KMS-11 (cell line): ENCODE data around the gene NFIL3.
A peak's percentile ranks its signal among the peaks of the same experiment; 100 is the strongest.
"Not testable (repeated sequence)": the region's sequence is repeated elsewhere in the genome, so short reads cannot be mapped to it uniquely, and the experiment has no call there.

Experiments used
- H2AFZ ChIP-seq: fragments of 200-600 bp; sonication (generic); 2 replicates; pipeline ENCODE4 v1.6.1; 2016; ENCODE audit warnings: antibody characterized with exemption, mixed run types, low read depth
- H3K27ac ChIP-seq: fragments of 200-600 bp; sonication (generic); 2 replicates; pipeline ENCODE4 v1.6.1; 2016; ENCODE audit warnings: mild to moderate bottlenecking, mixed run types
- H3K27me3 ChIP-seq: fragments of 200-600 bp; sonication (generic); 2 replicates; pipeline ENCODE4 v1.6.1; 2017; ENCODE audit warnings: mild to moderate bottlenecking, low read depth, mixed run types, moderate library complexity; ENCODE audit not compliant: insufficient read depth
- H3K36me3 ChIP-seq: fragments of 200-600 bp; sonication (generic); 2 replicates; pipeline ENCODE4 v1.6.1; 2017; ENCODE audit warnings: mild to moderate bottlenecking, mixed run types; ENCODE audit not compliant: insufficient read depth
- H3K4me1 ChIP-seq: fragments of 200-600 bp; sonication (generic); 2 replicates; pipeline ENCODE4 v1.6.1; 2016; ENCODE audit warnings: mild to moderate bottlenecking, low read depth, mixed run types; ENCODE audit not compliant: poor library complexity, severe bottlenecking
- H3K4me2 ChIP-seq: fragments of 200-600 bp; sonication (generic); 2 replicates; pipeline ENCODE4 v1.7.0; 2016; ENCODE audit warnings: mild to moderate bottlenecking, mixed run types
- H3K4me3 ChIP-seq: fragments of 200-600 bp; sonication (generic); IDR thresholded peaks from 2 replicates; pipeline ENCODE4 v1.6.1; 2017; ENCODE audit warnings: low read depth, low read length, mixed read lengths; ENCODE audit not compliant: insufficient read depth
- H3K79me2 ChIP-seq: fragments of 200-600 bp; sonication (generic); 2 replicates; pipeline ENCODE4 v1.6.1; 2016; ENCODE audit warnings: low read depth, mixed run types; ENCODE audit not compliant: insufficient read depth
- H3K9ac ChIP-seq: fragments of 200-600 bp; sonication (generic); 2 replicates; pipeline ENCODE4 v1.6.1; 2016; ENCODE audit warnings: mild to moderate bottlenecking, mixed run types
- H4K20me1 ChIP-seq: fragments of 200-600 bp; sonication (generic); 2 replicates; pipeline ENCODE4 v1.6.1; 2016; ENCODE audit warnings: mild to moderate bottlenecking, mixed run types; ENCODE audit not compliant: insufficient read depth
- TF ChIP-seq, protein P1 (sequence below): fragments of 200-600 bp; sonication (generic); conservative IDR thresholded peaks from 2 replicates; pipeline ENCODE4 v1.6.1; 2017; ENCODE audit warnings: low read depth, mild to moderate bottlenecking, antibody characterized with exemption, low read length, moderate library complexity, mixed read lengths

Gene NFIL3

DNA sequence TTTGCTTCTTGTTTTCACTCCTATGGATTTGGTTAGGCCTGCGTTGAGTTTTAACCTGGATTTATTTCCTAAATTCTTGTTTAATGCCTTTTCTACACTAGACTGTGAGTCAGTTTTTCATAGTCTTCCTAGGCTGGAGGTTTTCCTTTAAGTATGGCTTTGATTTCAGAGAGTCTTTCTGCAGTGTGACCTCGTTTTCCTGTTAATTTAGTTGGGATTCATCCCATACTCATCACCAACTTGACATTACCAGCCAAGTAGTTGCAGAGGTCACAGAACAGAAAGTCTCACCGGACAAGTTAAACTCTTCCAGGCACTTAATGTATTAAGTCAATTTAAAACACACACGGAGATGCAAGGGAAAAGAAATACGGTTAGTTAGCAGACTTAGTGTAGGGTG is 32.2 kb downstream of the NFIL3 start:
- Histone ChIP-seq H3K4me2 (no peak overlapping the region), H3K36me3 (no peaks in the 10 kb centered on the region), H3K9ac (no peak overlapping the region), H3K4me1 (peaks cover 45% of the 10 kb centered on the region), H2AFZ (no peak overlapping the region), H3K4me3 (no peak overlapping the region), H4K20me1 (no peaks in the 10 kb centered on the region), H3K79me2 (no peaks in the 10 kb centered on the region), H3K27ac (no peak overlapping the region), H3K27me3 (no peaks in the 10 kb centered on the region)
- TF ChIP-seq, protein P1, sequence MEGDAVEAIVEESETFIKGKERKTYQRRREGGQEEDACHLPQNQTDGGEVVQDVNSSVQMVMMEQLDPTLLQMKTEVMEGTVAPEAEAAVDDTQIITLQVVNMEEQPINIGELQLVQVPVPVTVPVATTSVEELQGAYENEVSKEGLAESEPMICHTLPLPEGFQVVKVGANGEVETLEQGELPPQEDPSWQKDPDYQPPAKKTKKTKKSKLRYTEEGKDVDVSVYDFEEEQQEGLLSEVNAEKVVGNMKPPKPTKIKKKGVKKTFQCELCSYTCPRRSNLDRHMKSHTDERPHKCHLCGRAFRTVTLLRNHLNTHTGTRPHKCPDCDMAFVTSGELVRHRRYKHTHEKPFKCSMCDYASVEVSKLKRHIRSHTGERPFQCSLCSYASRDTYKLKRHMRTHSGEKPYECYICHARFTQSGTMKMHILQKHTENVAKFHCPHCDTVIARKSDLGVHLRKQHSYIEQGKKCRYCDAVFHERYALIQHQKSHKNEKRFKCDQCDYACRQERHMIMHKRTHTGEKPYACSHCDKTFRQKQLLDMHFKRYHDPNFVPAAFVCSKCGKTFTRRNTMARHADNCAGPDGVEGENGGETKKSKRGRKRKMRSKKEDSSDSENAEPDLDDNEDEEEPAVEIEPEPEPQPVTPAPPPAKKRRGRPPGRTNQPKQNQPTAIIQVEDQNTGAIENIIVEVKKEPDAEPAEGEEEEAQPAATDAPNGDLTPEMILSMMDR, result no peak

DNA sequence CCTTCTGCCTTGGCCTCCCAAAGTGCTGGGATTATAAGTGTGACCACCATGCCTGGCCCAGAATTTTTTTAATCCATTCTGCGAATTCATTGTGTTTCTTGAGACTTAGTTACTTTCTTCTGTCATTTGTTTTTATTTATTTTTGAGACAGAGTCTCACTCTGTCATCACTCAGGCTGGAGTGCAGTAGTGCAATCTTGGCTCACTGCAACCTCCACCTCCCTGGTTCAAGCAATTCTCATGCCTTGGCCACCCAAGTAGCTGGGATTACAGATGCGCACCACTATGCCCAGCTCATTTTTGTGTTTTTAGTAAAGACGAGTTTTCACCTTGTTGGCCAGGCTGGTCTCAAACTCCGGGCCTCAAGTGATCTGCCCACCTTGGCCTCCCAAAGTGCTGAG is 33.9 kb downstream of the NFIL3 start:
- not testable (repeated sequence) for H2AFZ ChIP-seq, H3K9ac ChIP-seq, H3K27ac ChIP-seq, H3K79me2 ChIP-seq, H3K27me3 ChIP-seq, H3K4me2 ChIP-seq, H3K36me3 ChIP-seq, H4K20me1 ChIP-seq, H3K4me3 ChIP-seq
- H3K4me1 ChIP-seq, result peaks cover 30% of the 10 kb centered on the region

DNA sequence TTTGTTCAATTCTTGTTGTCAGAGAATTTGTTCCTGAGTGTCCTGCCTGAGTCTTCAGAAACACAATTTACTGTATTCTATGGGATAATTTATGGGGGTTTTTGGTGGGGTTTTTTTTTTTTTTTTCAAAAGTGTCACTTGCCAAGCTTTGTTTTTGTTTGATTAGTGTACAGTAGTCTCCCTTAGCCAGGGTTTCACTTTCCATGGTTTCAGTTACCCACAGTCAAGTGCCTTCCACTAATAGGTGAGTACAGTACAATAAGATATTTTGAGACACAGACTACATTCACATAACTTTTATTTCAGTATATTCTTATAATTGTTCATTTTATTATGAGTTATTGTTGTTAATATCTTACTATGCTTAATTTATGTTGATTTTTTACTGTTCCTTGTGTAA is 36.9 kb downstream of the NFIL3 start:
- H3K4me2 ChIP-seq, result peak overlapping the region; percentile 30; the same call in 1 of the 2 replicates
- H3K36me3 ChIP-seq, result no peaks in the 10 kb centered on the region
- no peaks in the 10 kb centered on the region for H4K20me1 ChIP-seq
- H3K4me3 ChIP-seq, result no peak overlapping the region
- H3K27ac ChIP-seq, result peak overlapping the region; percentile 9; the same call in 1 of the 2 replicates
- H3K4me1 ChIP-seq, result peaks cover 16% of the 10 kb centered on the region
- H2AFZ ChIP-seq, result no peak overlapping the region
- H3K27me3 ChIP-seq, result no peaks in the 10 kb centered on the region
- H3K9ac ChIP-seq, result no peak overlapping the region
- no peaks in the 10 kb centered on the region for H3K79me2 ChIP-seq
- TF ChIP-seq, protein P1, result no peak

DNA sequence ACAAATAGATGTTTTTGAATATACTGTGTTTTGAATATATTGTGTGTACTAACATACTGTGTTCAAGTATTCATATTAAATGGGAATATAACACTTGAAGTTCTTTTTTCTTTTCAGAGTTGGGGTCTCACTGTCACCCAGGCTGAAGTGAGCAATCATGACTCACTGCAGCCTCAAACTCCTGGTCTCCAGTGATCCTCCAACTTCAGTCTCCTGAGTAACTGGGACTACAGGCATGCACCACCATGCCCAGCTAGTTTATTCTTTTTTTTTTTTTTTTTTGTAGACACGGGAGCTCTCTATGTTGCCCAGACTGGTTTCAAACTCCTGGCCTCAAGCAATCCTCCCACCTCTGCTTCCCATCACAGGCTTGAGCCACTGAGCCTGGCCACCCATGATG is 38.7 kb downstream of the NFIL3 start:
- Histone ChIP-seq H3K27me3 (no peaks in the 10 kb centered on the region), H3K79me2 (no peaks in the 10 kb centered on the region), H3K27ac (no peak overlapping the region), H3K4me2 (no peak overlapping the region), H3K36me3 (no peaks in the 10 kb centered on the region), H3K4me3 (no peak overlapping the region), H4K20me1 (no peaks in the 10 kb centered on the region), H3K4me1 (peaks cover 16% of the 10 kb centered on the region), H2AFZ (no peak overlapping the region), H3K9ac (no peak overlapping the region)
- TF ChIP-seq, protein P1, result no peak

DNA sequence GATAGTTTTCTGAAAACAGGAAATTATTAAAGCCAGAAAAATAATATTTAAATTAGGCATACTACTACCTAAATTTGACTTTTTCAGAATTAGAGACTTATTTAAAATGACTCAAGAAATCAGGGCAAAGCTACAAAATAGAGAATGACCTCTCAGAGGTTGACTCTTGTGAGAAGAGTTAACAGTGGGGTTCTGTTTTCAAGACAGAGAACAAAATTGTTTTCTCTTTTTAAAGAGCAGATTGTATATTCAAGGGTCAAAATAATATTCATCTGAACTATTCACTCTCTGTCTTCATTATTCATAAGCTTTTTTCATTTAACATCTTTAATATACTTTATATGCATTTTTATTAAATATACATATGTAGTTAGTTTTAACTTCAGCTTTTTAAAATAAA is 40.1 kb downstream of the NFIL3 start:
- Histone ChIP-seq H3K27ac (no peak overlapping the region), H3K36me3 (no peaks in the 10 kb centered on the region), H2AFZ (no peak overlapping the region), H3K4me3 (no peak overlapping the region), H4K20me1 (no peaks in the 10 kb centered on the region), H3K4me2 (no peak overlapping the region), H3K27me3 (no peaks in the 10 kb centered on the region), H3K79me2 (no peaks in the 10 kb centered on the region), H3K4me1 (peaks cover 16% of the 10 kb centered on the region), H3K9ac (no peak overlapping the region)
- TF ChIP-seq, protein P1, result no peak
